A673 (cell line): Measurements from ENCODE around the gene LCE3D.

Source experiments
- CTCF ChIP-seq: fragments of 300-800, 200-600 bp; sonication (generic); conservative IDR thresholded peaks from 2 replicates; pipeline ENCODE4 v1.5.1; 2017; ENCODE audit warnings: low read depth, mild to moderate bottlenecking, antibody characterized with exemption, low read length, moderate library complexity, mixed read lengths
- EZH2 ChIP-seq: fragments of 200-600 bp; sonication (generic); IDR thresholded peaks from 2 replicates; pipeline ENCODE4 v1.6.1; 2017; ENCODE audit warnings: borderline replicate concordance, low read depth, mild to moderate bottlenecking, mixed read lengths, antibody characterized with exemption, low read length; ENCODE audit not compliant: poor library complexity, severe bottlenecking

DNA sequence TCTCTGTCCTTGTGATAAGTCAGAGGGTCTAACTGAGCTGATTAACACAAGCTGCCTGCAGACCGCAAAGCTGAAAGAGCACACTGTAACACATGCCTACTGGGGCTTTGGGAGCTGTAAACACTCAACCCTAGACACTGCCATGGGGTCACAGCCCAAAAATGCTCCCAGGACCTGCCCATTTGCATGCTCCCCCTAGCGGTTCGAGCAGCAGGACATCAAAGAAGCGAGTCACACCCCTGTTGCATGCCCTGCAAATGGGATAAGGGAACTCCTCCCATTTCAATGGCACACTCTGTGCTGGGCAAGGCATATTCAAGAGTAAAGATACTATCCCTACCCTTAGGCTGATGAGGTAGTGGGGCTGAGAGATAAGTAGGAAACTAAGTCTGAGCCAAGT, 36.5 kb downstream of the LCE3D start:
- TF ChIP-seq CTCF, result peak; percentile 36
- TF ChIP-seq EZH2, result no peak
